Stimulated activated naive CD8-positive, alpha-beta T cell treated with anti-CD3 and anti-CD28 coated beads, Interleukin-15, Interleukin-2, amounts not matched to agents 100 ng/mL and 50 ng/mL, for 24 hours (primary cell): ENCODE measurements around the gene CACNA1C.

ENCODE experiments used
- H3K27ac Mint-ChIP-seq: one replicate; pipeline ENCODE4 v1.8.0; 2021; ENCODE audit warnings: mild to moderate bottlenecking, mixed read lengths
- H3K27me3 Mint-ChIP-seq: one replicate; pipeline ENCODE4 v1.8.0; 2021; ENCODE audit warnings: mixed read lengths
- H3K36me3 Mint-ChIP-seq: one replicate; pipeline ENCODE4 v1.8.0; 2021; ENCODE audit warnings: low read depth, mixed read lengths
- H3K4me1 Mint-ChIP-seq: one replicate; pipeline ENCODE4 v1.8.0; 2021; ENCODE audit warnings: low read depth, mixed read lengths
- H3K4me3 Mint-ChIP-seq: one replicate; pipeline ENCODE4 v1.8.0; 2021; ENCODE audit warnings: mild to moderate bottlenecking, mixed read lengths
- H3K9me3 Mint-ChIP-seq: one replicate; pipeline ENCODE4 v1.8.0; 2021; ENCODE audit warnings: mixed read lengths

Gene CACNA1C

GRCh38 chr12:2324387-2324786 is 271.6 kb downstream of the CACNA1C start:
- peaks cover 11% of the 10 kb centered on the region for H3K27me3 Mint-ChIP-seq
- no peaks in the 10 kb centered on the region for H3K9me3 Mint-ChIP-seq
- H3K27ac Mint-ChIP-seq, result no peak overlapping the region
- no peak overlapping the region for H3K4me3 Mint-ChIP-seq
- H3K36me3 Mint-ChIP-seq, result no peaks in the 10 kb centered on the region
- no peaks in the 10 kb centered on the region for H3K4me1 Mint-ChIP-seq

GRCh38 chr12:2325519-2325918 is 272.7 kb downstream of the CACNA1C start:
- Mint-ChIP-seq H3K4me3 (no peak overlapping the region), H3K27me3 (peaks cover 11% of the 10 kb centered on the region)

GRCh38 chr12:2326470-2326869 is 273.7 kb downstream of the CACNA1C start:
- H3K9me3 Mint-ChIP-seq, result no peaks in the 10 kb centered on the region
- no peak overlapping the region for H3K4me3 Mint-ChIP-seq
- H3K27ac Mint-ChIP-seq, result no peak overlapping the region
- H3K27me3 Mint-ChIP-seq, result peaks cover 11% of the 10 kb centered on the region
- no peaks in the 10 kb centered on the region for H3K4me1 Mint-ChIP-seq
- H3K36me3 Mint-ChIP-seq, result no peaks in the 10 kb centered on the region

More at GRCh38 chr12:2325519-2325918, 272.7 kb downstream of the CACNA1C start:
- Mint-ChIP-seq H3K27ac (no peak overlapping the region), H3K36me3 (no peaks in the 10 kb centered on the region), H3K4me1 (no peaks in the 10 kb centered on the region), H3K9me3 (no peaks in the 10 kb centered on the region)

- no peaks in the 10 kb centered on the region for H3K36me3 Mint-ChIP-seq
- H3K27me3 Mint-ChIP-seq, result peaks cover 5% of the 10 kb centered on the region
- H3K27ac Mint-ChIP-seq, result no peak overlapping the region
- H3K9me3 Mint-ChIP-seq, result no peaks in the 10 kb centered on the region
- no peak overlapping the region for H3K4me3 Mint-ChIP-seq
- H3K4me1 Mint-ChIP-seq, result no peaks in the 10 kb centered on the region
Measured at GRCh38 chr12:2328661-2329060, 275.9 kb downstream of the CACNA1C start.

GRCh38 chr12:2329661-2330210 is 276.9 kb downstream of the CACNA1C start:
- Mint-ChIP-seq H3K4me1 (no peaks in the 10 kb centered on the region), H3K36me3 (no peaks in the 10 kb centered on the region), H3K27me3 (peaks cover 5% of the 10 kb centered on the region), H3K4me3 (no peak overlapping the region), H3K9me3 (no peaks in the 10 kb centered on the region), H3K27ac (no peak overlapping the region)

GRCh38 chr12:2332236-2332635 is 279.4 kb downstream of the CACNA1C start:
- Mint-ChIP-seq H3K27ac (no peak overlapping the region), H3K9me3 (no peaks in the 10 kb centered on the region), H3K4me1 (peaks cover 7% of the 10 kb centered on the region), H3K36me3 (no peaks in the 10 kb centered on the region), H3K27me3 (no peaks in the 10 kb centered on the region), H3K4me3 (no peak overlapping the region)

- Mint-ChIP-seq H3K27ac (no peak overlapping the region), H3K4me3 (no peak overlapping the region), H3K36me3 (no peaks in the 10 kb centered on the region), H3K27me3 (no peaks in the 10 kb centered on the region), H3K9me3 (no peaks in the 10 kb centered on the region), H3K4me1 (peaks cover 7% of the 10 kb centered on the region)
Measured at GRCh38 chr12:2332947-2333346, 280.2 kb downstream of the CACNA1C start.

- H3K36me3 Mint-ChIP-seq, result no peaks in the 10 kb centered on the region
- no peaks in the 10 kb centered on the region for H3K9me3 Mint-ChIP-seq
- no peaks in the 10 kb centered on the region for H3K27me3 Mint-ChIP-seq
- H3K27ac Mint-ChIP-seq, result no peak overlapping the region
- no peak overlapping the region for H3K4me3 Mint-ChIP-seq
- H3K4me1 Mint-ChIP-seq, result peaks cover 7% of the 10 kb centered on the region
Measured at GRCh38 chr12:2333491-2334195, 280.9 kb downstream of the CACNA1C start.

- Mint-ChIP-seq H3K4me3 (no peak overlapping the region), H3K9me3 (no peaks in the 10 kb centered on the region), H3K27me3 (no peaks in the 10 kb centered on the region), H3K4me1 (peaks cover 7% of the 10 kb centered on the region), H3K27ac (no peak overlapping the region), H3K36me3 (no peaks in the 10 kb centered on the region)
Measured at GRCh38 chr12:2334271-2334670, 281.5 kb downstream of the CACNA1C start.

- H3K4me1 Mint-ChIP-seq, result peaks cover 7% of the 10 kb centered on the region
- no peaks in the 10 kb centered on the region for H3K27me3 Mint-ChIP-seq
Measured at GRCh38 chr12:2334689-2335088, 281.9 kb downstream of the CACNA1C start.

GRCh38 chr12:2335109-2335508 is 282.3 kb downstream of the CACNA1C start:
- Mint-ChIP-seq H3K27ac (no peak overlapping the region), H3K9me3 (no peaks in the 10 kb centered on the region), H3K27me3 (no peaks in the 10 kb centered on the region), H3K4me1 (peaks cover 7% of the 10 kb centered on the region), H3K4me3 (no peak overlapping the region), H3K36me3 (no peaks in the 10 kb centered on the region)

More at GRCh38 chr12:2334689-2335088, 281.9 kb downstream of the CACNA1C start:
- Mint-ChIP-seq H3K9me3 (no peaks in the 10 kb centered on the region), H3K27ac (no peak overlapping the region), H3K4me3 (no peak overlapping the region), H3K36me3 (no peaks in the 10 kb centered on the region)

GRCh38 chr12:2335513-2335912 is 282.7 kb downstream of the CACNA1C start:
- H3K27ac Mint-ChIP-seq, result no peak overlapping the region
- H3K4me3 Mint-ChIP-seq, result no peak overlapping the region
- peaks cover 7% of the 10 kb centered on the region for H3K4me1 Mint-ChIP-seq
- H3K9me3 Mint-ChIP-seq, result no peaks in the 10 kb centered on the region
- no peaks in the 10 kb centered on the region for H3K27me3 Mint-ChIP-seq
- no peaks in the 10 kb centered on the region for H3K36me3 Mint-ChIP-seq

GRCh38 chr12:2335916-2336315 is 283.1 kb downstream of the CACNA1C start:
- no peak overlapping the region for H3K27ac Mint-ChIP-seq

GRCh38 chr12:2336409-2336829 is 283.6 kb downstream of the CACNA1C start:
- Mint-ChIP-seq H3K4me3 (no peak overlapping the region), H3K27ac (no peak overlapping the region), H3K36me3 (no peaks in the 10 kb centered on the region), H3K9me3 (no peaks in the 10 kb centered on the region), H3K27me3 (no peaks in the 10 kb centered on the region), H3K4me1 (peaks cover 7% of the 10 kb centered on the region)

More at GRCh38 chr12:2335916-2336315, 283.1 kb downstream of the CACNA1C start:
- H3K4me1 Mint-ChIP-seq, result peaks cover 7% of the 10 kb centered on the region
- no peaks in the 10 kb centered on the region for H3K9me3 Mint-ChIP-seq
- H3K27me3 Mint-ChIP-seq, result no peaks in the 10 kb centered on the region
- H3K4me3 Mint-ChIP-seq, result no peak overlapping the region
- no peaks in the 10 kb centered on the region for H3K36me3 Mint-ChIP-seq

GRCh38 chr12:2337031-2338010 is 284.5 kb downstream of the CACNA1C start:
- H3K36me3 Mint-ChIP-seq, result no peaks in the 10 kb centered on the region
- H3K4me3 Mint-ChIP-seq, result no peak overlapping the region
- no peaks in the 10 kb centered on the region for H3K9me3 Mint-ChIP-seq
- no peak overlapping the region for H3K27ac Mint-ChIP-seq
- peaks cover 7% of the 10 kb centered on the region for H3K4me1 Mint-ChIP-seq
- H3K27me3 Mint-ChIP-seq, result no peaks in the 10 kb centered on the region
